OCI-LY1 (cell line): ENCODE results near the gene DHX58.

ENCODE experiments used
- H2AFZ ChIP-seq: fragments of 200-600 bp; sonication (generic), shearing (Covaris generic); 2 replicates; pipeline ENCODE4 v1.6.0; 2014; ENCODE audit warnings: antibody characterized with exemption, mild to moderate bottlenecking, low read length
- H3F3A ChIP-seq: fragments of 200-600 bp; sonication (generic), shearing (Covaris generic); 2 replicates; pipeline ENCODE4 v1.6.0; 2014; ENCODE audit warnings: mild to moderate bottlenecking, antibody characterized with exemption, low read length, moderate library complexity; ENCODE audit not compliant: insufficient read depth
- H3K27ac ChIP-seq: fragments of 200-600 bp; sonication (generic); 2 replicates; pipeline ENCODE4 v1.5.1; 2014; ENCODE audit warnings: low read length, mixed run types, mild to moderate bottlenecking, low read depth; ENCODE audit not compliant: poor library complexity, severe bottlenecking
- H3K27me3 ChIP-seq: fragments of 200-600 bp; sonication (generic); 2 replicates; pipeline ENCODE4 v1.6.0; 2014; ENCODE audit warnings: antibody characterized with exemption, mild to moderate bottlenecking, low read length, moderate library complexity; ENCODE audit not compliant: insufficient read depth
- H3K36me3 ChIP-seq: fragments of 200-600 bp; sonication (generic); 2 replicates; pipeline ENCODE4 v1.6.1; 2014; ENCODE audit warnings: mild to moderate bottlenecking, antibody characterized with exemption, low read length, moderate library complexity, mixed read lengths; ENCODE audit not compliant: insufficient read depth
- H3K4me1 ChIP-seq: fragments of 200-600 bp; sonication (generic); 2 replicates; pipeline ENCODE4 v1.5.1; 2014; ENCODE audit warnings: mild to moderate bottlenecking, low read length, moderate library complexity; ENCODE audit not compliant: insufficient read depth, severe bottlenecking
- H3K4me2 ChIP-seq: fragments of 200-600 bp; sonication (generic), shearing (Covaris generic); 2 replicates; pipeline ENCODE4 v1.6.1; 2014; ENCODE audit warnings: low read length
- H3K4me3 ChIP-seq: fragments of 200-600 bp; sonication (generic); 2 replicates; pipeline ENCODE4 v1.5.1; 2014; ENCODE audit warnings: low read length, low read depth, mild to moderate bottlenecking, mixed read lengths; ENCODE audit not compliant: poor library complexity, severe bottlenecking
- H3K79me2 ChIP-seq: fragments of 200-600 bp; shearing (Covaris generic); 2 replicates; pipeline ENCODE4 v1.6.1; 2016; ENCODE audit warnings: mixed run types, low read length, mixed read lengths; ENCODE audit not compliant: insufficient read depth
- H3K9ac ChIP-seq: fragments of 200-600 bp; sonication (generic), shearing (Covaris generic); 2 replicates; pipeline ENCODE4 v1.6.1; 2014; ENCODE audit warnings: mild to moderate bottlenecking, low read length, mixed read lengths
- H3K9me2 ChIP-seq: fragments of 200-600 bp; sonication (generic), shearing (Covaris generic); 2 replicates; pipeline ENCODE4 v1.6.1; 2014; ENCODE audit warnings: low read depth, mild to moderate bottlenecking, low read length, mixed read lengths
- H3K9me3 ChIP-seq: fragments of 200-600 bp; shearing (Covaris generic); 2 replicates; pipeline ENCODE4 v1.6.1; 2014; ENCODE audit warnings: low read length, mixed read lengths
- H4K20me1 ChIP-seq: fragments of 200-600 bp; sonication (generic), shearing (Covaris generic); 2 replicates; pipeline ENCODE4 v1.6.0; 2016; ENCODE audit warnings: mild to moderate bottlenecking, low read length; ENCODE audit not compliant: insufficient read depth
- CTCF ChIP-seq: fragments of 200-600 bp; sonication (generic), shearing (Covaris generic); IDR thresholded peaks from 2 replicates; pipeline ENCODE4 v1.5.1; 2017; ENCODE audit warnings: mild to moderate bottlenecking, antibody characterized with exemption, low read length, moderate library complexity, mixed read lengths
- EZH2 ChIP-seq: fragments of 200-600 bp; sonication (generic), shearing (Covaris generic); IDR thresholded peaks from 2 replicates; pipeline ENCODE4 v1.8.0; 2017; ENCODE audit warnings: borderline replicate concordance, mixed run types, mild to moderate bottlenecking, antibody characterized with exemption, low read length, moderate library complexity, mixed read lengths

Gene DHX58

GRCh38 chr17:42051645-42052044, 60.9 kb downstream of the DHX58 start:
- H3K79me2 ChIP-seq: no peaks in the 10 kb centered on the region
- no peak for TF ChIP-seq CTCF
- no peak for TF ChIP-seq EZH2
- no peaks in the 10 kb centered on the region for H3F3A ChIP-seq
- no peak overlapping the region for H3K4me2 ChIP-seq
- no peak overlapping the region for H3K4me3 ChIP-seq
- H3K9me3 ChIP-seq: no peaks in the 10 kb centered on the region
- no peak overlapping the region for H3K9ac ChIP-seq
- no peaks in the 10 kb centered on the region; the same call in 1 of the 2 replicates for H3K36me3 ChIP-seq
- H2AFZ ChIP-seq: no peak overlapping the region
- H3K27ac ChIP-seq: no peak overlapping the region
- peaks cover 5% of the 10 kb centered on the region for H3K4me1 ChIP-seq
- H3K27me3 ChIP-seq: peaks cover 31% of the 10 kb centered on the region
- H4K20me1 ChIP-seq: no peaks in the 10 kb centered on the region
- no peaks in the 10 kb centered on the region for H3K9me2 ChIP-seq
